ENCODE data around the gene ITGBL1.

GRCh38 chr13:101621099-101621498 lies 168.6 kb downstream of the ITGBL1 start:
- TF ChIP-seq ZNF202 (tag by site-specific recombination; IDR thresholded peaks at IDR 0.05; ENCODE audit: borderline replicate concordance) (no peak), ZNF248 (tag by site-specific recombination; IDR thresholded peaks at IDR 0.05) (no peak), TCF7L2 (IDR thresholded peaks at IDR 0.05; ENCODE audit: borderline replicate concordance, low read depth, low read length) (no peak), ZNF660 (tag by site-specific recombination; IDR thresholded peaks at IDR 0.05) (no peak), ZNF571 (tag by site-specific recombination; IDR thresholded peaks at IDR 0.05) (no peak), BCL6B (tag by site-specific recombination; IDR thresholded peaks at IDR 0.05) (no peak), CTCF (tag by site-specific recombination; IDR thresholded peaks at IDR 0.05) (no peak)

All from HEK293 (cell line).